ENCODE data around the gene CACNA1I. TPM values are rescaled to one million over a fixed set of nuclear protein-coding genes. Genes with fewer than 3 reads are reported as not detected.

Gene CACNA1I
- total RNA-seq, 1 experiment from 2014 or later, result 0.90 TPM

DNA sequence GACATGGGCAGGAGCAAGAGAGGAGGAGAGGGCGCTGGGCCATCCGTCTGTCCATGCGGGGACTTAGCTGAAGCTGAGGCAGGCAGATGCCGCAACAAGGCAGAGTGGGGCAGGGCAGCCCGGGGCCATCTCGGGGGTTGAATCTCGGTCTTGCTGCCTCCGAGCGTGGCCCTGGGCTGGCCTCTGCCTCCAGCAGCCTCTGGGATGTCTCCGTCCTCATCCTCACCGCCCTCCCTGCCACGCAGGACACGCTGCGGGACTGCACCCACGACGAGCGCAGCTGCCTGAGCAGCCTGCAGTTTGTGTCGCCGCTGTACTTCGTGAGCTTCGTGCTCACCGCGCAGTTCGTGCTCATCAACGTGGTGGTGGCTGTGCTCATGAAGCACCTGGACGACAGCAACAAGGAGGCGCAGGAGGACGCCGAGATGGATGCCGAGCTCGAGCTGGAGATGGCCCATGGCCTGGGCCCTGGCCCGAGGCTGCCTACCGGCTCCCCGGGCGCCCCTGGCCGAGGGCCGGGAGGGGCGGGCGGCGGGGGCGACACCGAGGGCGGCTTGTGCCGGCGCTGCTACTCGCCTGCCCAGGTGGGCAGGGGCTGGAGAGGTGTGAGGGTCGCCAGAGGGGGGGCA lies 108.4 kb downstream of the CACNA1I start:
- ChIA-PET POLR2A (ENCODE audit: low non-redundant PET) (no interaction called here), CTCF (no interaction called here)
- no peak for DNase-seq (ENCODE audit: low spot score)
- Histone ChIP-seq H3K27ac (ENCODE audit: low read depth, low read length, poor library complexity, severe bottlenecking) (no peak overlapping the region), H3K4me3 (ENCODE audit: low read depth, low read length, poor library complexity, severe bottlenecking) (no peak overlapping the region), H3K36me3 (ENCODE audit: insufficient read depth, low read length, poor library complexity, severe bottlenecking) (no peaks in the 10 kb centered on the region), H3K4me1 (ENCODE audit: insufficient read depth, low read length, poor library complexity, severe bottlenecking) (no peaks in the 10 kb centered on the region), H3K27me3 (replicated peaks; ENCODE audit: insufficient read depth, low read depth, low read length, poor library complexity) (no peaks in the 10 kb centered on the region), H3K9me3 (ENCODE audit: low read depth, low read length, poor library complexity, severe bottlenecking) (no peaks in the 10 kb centered on the region)
- no TSS peak for BruUV-seq (replicated peaks)
- intact Hi-C loops (cut with micrococcal nuclease; ENCODE audit: unreplicated experiment), result no loop called here
- no peak for TF ChIP-seq EZH2 (IDR thresholded peaks at IDR 0.05; ENCODE audit: borderline replicate concordance, low read depth, low read length, poor library complexity, severe bottlenecking)
- TF ChIP-seq, protein P1, sequence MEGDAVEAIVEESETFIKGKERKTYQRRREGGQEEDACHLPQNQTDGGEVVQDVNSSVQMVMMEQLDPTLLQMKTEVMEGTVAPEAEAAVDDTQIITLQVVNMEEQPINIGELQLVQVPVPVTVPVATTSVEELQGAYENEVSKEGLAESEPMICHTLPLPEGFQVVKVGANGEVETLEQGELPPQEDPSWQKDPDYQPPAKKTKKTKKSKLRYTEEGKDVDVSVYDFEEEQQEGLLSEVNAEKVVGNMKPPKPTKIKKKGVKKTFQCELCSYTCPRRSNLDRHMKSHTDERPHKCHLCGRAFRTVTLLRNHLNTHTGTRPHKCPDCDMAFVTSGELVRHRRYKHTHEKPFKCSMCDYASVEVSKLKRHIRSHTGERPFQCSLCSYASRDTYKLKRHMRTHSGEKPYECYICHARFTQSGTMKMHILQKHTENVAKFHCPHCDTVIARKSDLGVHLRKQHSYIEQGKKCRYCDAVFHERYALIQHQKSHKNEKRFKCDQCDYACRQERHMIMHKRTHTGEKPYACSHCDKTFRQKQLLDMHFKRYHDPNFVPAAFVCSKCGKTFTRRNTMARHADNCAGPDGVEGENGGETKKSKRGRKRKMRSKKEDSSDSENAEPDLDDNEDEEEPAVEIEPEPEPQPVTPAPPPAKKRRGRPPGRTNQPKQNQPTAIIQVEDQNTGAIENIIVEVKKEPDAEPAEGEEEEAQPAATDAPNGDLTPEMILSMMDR (conservative IDR thresholded peaks at IDR 0.05; ENCODE audit: low read depth, low read length), result no peak

DNA sequence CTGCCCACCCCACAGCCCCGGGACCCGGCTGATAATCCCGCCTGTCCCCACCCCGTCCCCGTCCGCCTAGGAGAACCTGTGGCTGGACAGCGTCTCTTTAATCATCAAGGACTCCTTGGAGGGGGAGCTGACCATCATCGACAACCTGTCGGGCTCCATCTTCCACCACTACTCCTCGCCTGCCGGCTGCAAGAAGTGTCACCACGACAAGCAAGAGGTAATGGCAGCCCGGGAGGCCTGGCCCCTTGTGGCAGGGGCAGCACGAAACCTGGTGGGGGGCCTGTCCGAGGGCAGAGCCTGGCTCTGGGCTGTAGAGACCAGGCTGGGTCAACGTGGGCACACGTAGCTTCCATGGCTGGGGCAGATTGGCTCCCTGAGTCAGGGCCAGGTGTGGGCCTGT lies 109.1 kb downstream of the CACNA1I start:
- TF ChIP-seq, protein P1 (conservative IDR thresholded peaks at IDR 0.05; ENCODE audit: low read depth, low read length), result no peak
- BruUV-seq (replicated peaks), result no TSS peak
- H3K9me3 ChIP-seq (ENCODE audit: low read depth, low read length, poor library complexity, severe bottlenecking), result no peaks in the 10 kb centered on the region
- no peaks in the 10 kb centered on the region for H3K4me1 ChIP-seq (ENCODE audit: insufficient read depth, low read length, poor library complexity, severe bottlenecking)
- CTCF ChIA-PET, result no interaction called here
- H3K27me3 ChIP-seq (replicated peaks; ENCODE audit: insufficient read depth, low read depth, low read length, poor library complexity), result no peaks in the 10 kb centered on the region
- H3K27ac ChIP-seq (ENCODE audit: low read depth, low read length, poor library complexity, severe bottlenecking), result no peak overlapping the region
- no peaks in the 10 kb centered on the region for H3K36me3 ChIP-seq (ENCODE audit: insufficient read depth, low read length, poor library complexity, severe bottlenecking)
- DNase-seq (ENCODE audit: low spot score), result no peak
- intact Hi-C loops (cut with micrococcal nuclease; ENCODE audit: unreplicated experiment), result no loop called here
- H3K4me3 ChIP-seq (ENCODE audit: low read depth, low read length, poor library complexity, severe bottlenecking), result no peak overlapping the region
- POLR2A ChIA-PET (ENCODE audit: low non-redundant PET), result no interaction called here

DNA sequence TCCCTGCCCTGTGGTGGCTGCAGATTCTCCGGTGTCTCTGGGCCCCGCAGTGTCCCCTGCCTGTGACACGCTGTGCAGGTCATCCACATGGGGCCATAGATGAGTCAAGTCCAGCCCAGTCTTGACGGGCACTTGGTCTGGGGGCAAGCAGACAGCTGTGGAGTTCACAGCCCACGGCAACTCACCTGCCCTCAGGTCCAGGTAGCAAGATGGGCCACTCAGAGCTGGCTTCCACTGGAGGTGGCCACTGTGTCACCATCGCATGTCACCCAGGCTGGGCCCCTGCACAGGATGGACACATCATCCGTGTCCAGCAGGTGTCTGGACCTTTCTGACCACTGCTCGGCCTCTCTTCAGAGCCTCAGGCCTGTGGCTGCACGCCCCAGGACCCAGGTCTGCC lies 109.9 kb downstream of the CACNA1I start:
- no peaks in the 10 kb centered on the region for H3K36me3 ChIP-seq (ENCODE audit: insufficient read depth, low read length, poor library complexity, severe bottlenecking)
- no peak overlapping the region for H3K4me3 ChIP-seq (ENCODE audit: low read depth, low read length, poor library complexity, severe bottlenecking)
- no TSS peak for BruUV-seq (replicated peaks)
- no peak for DNase-seq (ENCODE audit: low spot score)
- POLR2A ChIA-PET (ENCODE audit: low non-redundant PET), result no interaction called here
- no peaks in the 10 kb centered on the region for H3K9me3 ChIP-seq (ENCODE audit: low read depth, low read length, poor library complexity, severe bottlenecking)
- CTCF ChIA-PET, result no interaction called here
- H3K4me1 ChIP-seq (ENCODE audit: insufficient read depth, low read length, poor library complexity, severe bottlenecking), result no peaks in the 10 kb centered on the region
- TF ChIP-seq EZH2 (IDR thresholded peaks at IDR 0.05; ENCODE audit: borderline replicate concordance, low read depth, low read length, poor library complexity, severe bottlenecking), result no peak
- TF ChIP-seq, protein P1 (conservative IDR thresholded peaks at IDR 0.05; ENCODE audit: low read depth, low read length), result no peak
- intact Hi-C loops (cut with micrococcal nuclease; ENCODE audit: unreplicated experiment), result no loop called here
- no peak overlapping the region for H3K27ac ChIP-seq (ENCODE audit: low read depth, low read length, poor library complexity, severe bottlenecking)
- H3K27me3 ChIP-seq (replicated peaks; ENCODE audit: insufficient read depth, low read depth, low read length, poor library complexity), result no peaks in the 10 kb centered on the region
